NCI-H82 treated with DMSO at 0.1 percent for 48 hours (cell line): ENCODE data around the gene FYTTD1.
"Not testable (repeated sequence)": the region's sequence is repeated elsewhere in the genome, so short reads cannot be mapped to it uniquely, and the experiment has no call there.

Experiments used
- DNase-seq: peaks from one replicate; lab custom pipeline; 2025; ENCODE audit not compliant: unreplicated experiment; lab: John Stamatoyannopoulos, UW

Gene FYTTD1

GRCh38 chr3:197749601-197750395 is at the start of gene FYTTD1:
FYTTD1 (plus strand) TSS chr3:197749883; CDS start chr3:197749972, 89 bp downstream.
- DNase-seq = peak; percentile 76

- no peak for DNase-seq
These were observed 49.6 kb upstream of the FYTTD1 start for GRCh38 chr3:197700095-197700494.

DNA sequence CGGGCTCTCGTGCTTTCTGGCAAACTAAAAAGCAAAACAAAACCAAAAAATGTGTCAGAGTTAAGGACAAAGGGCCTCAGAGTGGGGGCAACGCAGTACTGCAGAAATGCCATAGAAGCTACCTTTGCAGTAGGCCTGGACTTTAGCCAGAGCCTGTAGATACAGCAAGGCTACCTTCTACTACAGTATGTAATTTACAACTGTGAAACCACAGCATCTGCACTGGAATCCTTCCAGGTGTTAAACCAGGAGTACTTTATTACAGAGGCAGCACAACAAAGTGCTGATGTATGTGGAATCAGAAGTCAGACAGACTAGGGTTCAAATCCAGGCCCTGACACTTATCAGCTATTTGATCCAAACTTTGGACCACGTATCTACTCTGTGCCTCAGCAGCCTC is 47.8 kb upstream of the FYTTD1 start:
- DNase-seq = no peak

- no peak for DNase-seq
These were observed 43.0 kb upstream of the FYTTD1 start for GRCh38 chr3:197706658-197707057.

DNA sequence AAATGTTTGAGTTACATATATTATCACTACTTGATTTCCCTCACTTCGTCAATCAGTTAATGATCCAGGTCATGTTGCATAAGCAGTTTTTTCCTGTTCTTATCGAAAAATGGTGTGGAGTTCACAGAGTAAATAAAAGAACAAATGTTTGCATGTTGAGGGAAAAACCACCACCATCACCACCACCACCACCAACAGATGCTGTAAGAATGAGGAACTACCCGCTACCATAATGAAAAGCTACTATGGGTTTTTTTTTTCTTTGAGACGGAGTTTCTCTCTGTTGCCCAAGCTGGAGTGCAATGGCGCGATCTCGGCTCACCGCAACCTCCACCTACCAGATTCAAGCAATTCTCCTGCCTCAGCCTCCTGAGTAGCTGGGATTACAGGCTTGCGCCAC is 40.5 kb upstream of the FYTTD1 start:
- DNase-seq = no peak

GRCh38 chr3:197710965-197711364 is 38.7 kb upstream of the FYTTD1 start:
- DNase-seq = not testable (repeated sequence)

- DNase-seq = no peak
These were observed 37.5 kb upstream of the FYTTD1 start for GRCh38 chr3:197711973-197712707.

DNA sequence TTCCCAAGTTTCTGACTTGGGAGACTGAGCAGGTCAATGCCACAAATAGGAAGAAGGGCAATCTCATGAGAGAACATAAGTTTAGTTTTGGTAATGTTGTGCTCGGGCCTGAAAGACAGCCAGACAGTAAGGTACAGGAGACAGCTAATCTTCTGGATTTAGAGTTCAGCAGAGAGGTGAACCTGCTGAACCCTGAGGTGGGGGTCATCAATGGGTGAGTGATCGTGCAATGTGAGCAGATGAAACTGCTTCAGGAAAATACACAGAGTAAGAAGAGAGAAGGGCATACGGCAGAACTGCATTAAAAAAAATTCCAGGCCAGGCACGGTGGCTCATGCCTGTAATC is 36.2 kb upstream of the FYTTD1 start:
- DNase-seq = no peak

GRCh38 chr3:197714251-197714650 is 35.4 kb upstream of the FYTTD1 start:
- DNase-seq = no peak

DNA sequence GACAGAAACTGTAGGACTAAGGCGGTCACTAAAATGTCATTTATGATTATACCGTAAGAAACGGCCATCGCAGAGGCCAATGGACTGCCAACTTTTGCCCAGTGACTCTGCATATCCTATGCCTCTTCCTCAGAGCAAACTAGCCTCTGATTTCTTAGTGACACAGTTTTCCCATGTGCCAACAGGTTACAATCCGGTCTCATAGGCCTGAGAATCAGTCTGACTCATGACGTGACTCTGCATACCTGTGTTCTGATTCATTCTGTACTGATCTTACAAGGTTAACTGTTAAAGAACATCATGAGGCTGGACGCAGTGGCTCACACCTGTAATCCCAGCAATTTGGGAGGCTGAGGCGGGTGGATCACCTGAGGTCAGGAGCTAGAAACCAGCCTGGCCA is 30.8 kb upstream of the FYTTD1 start:
- DNase-seq = no peak

DNA sequence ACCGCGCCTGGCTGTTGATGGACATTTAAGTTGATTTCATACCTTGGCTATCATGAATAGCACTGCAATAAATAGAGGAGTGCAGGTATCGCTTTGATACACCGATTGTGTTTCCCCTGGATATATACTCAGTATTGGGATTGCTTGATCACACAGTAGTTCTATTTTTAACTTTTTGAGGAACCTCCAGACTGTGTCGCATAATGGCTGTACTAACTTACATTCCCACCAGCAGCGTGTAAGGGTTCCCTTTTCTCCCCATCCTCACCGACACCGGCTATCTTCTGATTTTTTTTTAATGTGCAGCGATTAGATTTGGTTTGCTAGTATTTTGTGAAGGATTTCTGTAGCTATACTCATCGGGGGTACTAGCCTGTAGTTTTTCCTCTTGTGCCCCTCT is 29.0 kb upstream of the FYTTD1 start:
- DNase-seq = no peak

- DNase-seq = no peak
These were observed 26.9 kb upstream of the FYTTD1 start for GRCh38 chr3:197722734-197723133.

DNA sequence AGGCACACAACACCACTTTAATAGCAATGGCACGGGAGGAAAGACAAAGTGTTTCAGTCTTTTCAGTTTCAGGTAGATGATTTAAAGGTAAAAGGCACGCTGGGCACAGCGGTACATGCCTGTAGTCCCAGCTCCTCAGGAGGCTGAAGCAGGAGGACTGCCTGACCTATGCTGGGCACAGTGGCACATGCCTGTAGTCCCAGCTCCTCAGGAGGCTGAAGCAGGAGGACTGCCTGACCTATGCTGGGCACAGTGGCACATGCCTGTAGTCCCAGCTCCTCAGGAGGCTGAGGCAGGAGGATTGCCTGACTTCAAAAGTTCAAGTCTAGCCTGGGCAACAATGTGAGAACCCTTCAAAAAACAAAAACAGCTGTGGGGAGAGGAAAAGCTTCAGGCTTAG is 21.8 kb upstream of the FYTTD1 start:
- not testable (repeated sequence) for DNase-seq

GRCh38 chr3:197728487-197728886 is 21.2 kb upstream of the FYTTD1 start:
- DNase-seq = no peak

GRCh38 chr3:197730200-197730599 is 19.5 kb upstream of the FYTTD1 start:
- no peak for DNase-seq

GRCh38 chr3:197730770-197731169 is 18.9 kb upstream of the FYTTD1 start:
- not testable (repeated sequence) for DNase-seq

DNA sequence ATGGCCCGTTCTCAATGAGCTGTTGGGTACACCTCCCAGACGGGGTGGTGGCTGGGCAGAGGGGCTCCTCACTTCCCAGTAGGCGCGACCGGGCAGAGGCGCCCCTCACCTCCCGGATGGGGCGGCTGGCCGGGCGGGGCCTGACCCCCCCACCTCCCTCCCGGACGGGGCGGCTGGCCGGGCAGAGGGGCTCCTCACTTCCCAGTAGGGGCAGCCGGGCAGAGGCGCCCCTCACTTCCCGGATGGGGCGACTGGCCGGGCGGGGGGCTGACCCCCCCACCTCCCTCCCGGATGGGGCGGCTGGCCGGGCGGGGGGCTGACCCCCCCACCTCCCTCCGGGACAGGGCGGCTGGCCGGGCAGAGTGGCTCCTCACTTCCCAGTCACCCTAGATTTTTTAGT is 18.2 kb upstream of the FYTTD1 start:
- not testable (repeated sequence) for DNase-seq

GRCh38 chr3:197733042-197733441 is 16.6 kb upstream of the FYTTD1 start:
- peak; percentile 14 for DNase-seq

DNA sequence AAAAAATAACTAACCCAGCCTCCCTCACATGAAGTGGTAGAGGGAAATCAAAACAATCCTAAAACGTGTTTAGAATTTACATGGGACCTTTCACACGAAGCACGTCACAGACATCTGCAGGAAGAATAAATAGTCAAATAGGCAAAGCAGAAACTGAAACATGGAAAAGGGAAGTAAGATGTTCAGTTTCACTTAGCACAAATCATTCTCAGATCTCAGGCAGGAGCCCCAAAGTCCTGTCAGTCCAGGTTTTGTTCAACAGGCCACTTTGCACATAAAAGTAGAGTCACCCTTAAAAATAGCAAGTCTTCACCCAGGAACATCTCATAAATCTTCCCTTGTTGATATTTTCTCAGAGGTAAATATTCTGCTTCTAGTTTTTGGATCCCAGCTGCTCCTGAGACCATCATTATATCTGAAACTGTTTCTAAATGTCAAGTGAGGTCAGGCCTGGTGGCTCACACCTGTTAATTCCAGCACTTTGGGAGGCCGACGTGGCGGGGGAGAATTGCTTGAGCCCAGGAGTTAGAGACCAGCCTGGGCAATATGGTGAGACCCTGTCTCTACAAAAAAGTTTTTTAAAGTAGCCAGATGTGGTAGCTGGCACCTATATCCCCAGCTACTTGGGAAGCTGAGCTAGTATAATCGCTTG is 14.9 kb upstream of the FYTTD1 start:
- no peak for DNase-seq

- no peak for DNase-seq
These were observed 13.6 kb upstream of the FYTTD1 start for GRCh38 chr3:197736010-197736490.

- peak; percentile 91 for DNase-seq
These were observed 13.0 kb upstream of the FYTTD1 start, which contains the start of gene RUBCN for GRCh38 chr3:197736491-197737318. RUBCN (minus strand) TSS chr3:197736904; CDS start chr3:197736719, 185 bp downstream.
